ENCODE results near the gene RPN2. TPM values are rescaled to one million over a fixed set of nuclear protein-coding genes. Genes with fewer than 3 reads are reported as not detected.

RPN2 gene
- total and polyA plus RNA-seq, 12 donors = 35.7 to 403 (median 224) TPM

GRCh38 chr20:37263686-37264085 is 84.6 kb downstream of the RPN2 start:
- Histone ChIP-seq H3K27me3 (no peaks in the 10 kb centered on the region), H3K4me1 (replicated peaks in 1 of 2) (no peaks in the 10 kb centered on the region), H3K4me3 (no peak overlapping the region), H3K27ac (no peak overlapping the region), H3K36me3 (replicated peaks in 1 of 2) (no peaks in the 10 kb centered on the region), H3K9me3 (replicated peaks in 1 of 3) (no peaks in the 10 kb centered on the region)
- WGBS, 4 donors = 79 to 93% (median 87%) methylated on average over 2 to 6 of the region's 6 CpGs
- DNase-seq = no peak
- intact Hi-C loops (cut with DNase I) = no loop called here
- TF ChIP-seq POLR2A (IDR thresholded peaks at IDR 0.05) = no peak
- TF ChIP-seq CTCF (IDR thresholded peaks at IDR 0.05) = no peak

- Histone ChIP-seq H3K27me3 (no peaks in the 10 kb centered on the region), H3K27ac (no peak overlapping the region), H3K4me3 (no peak overlapping the region), H3K4me1 (replicated peaks in 1 of 2) (no peaks in the 10 kb centered on the region), H3K36me3 (replicated peaks in 1 of 2) (no peaks in the 10 kb centered on the region), H3K9me3 (replicated peaks in 1 of 3) (no peaks in the 10 kb centered on the region)
- WGBS, 4 donors = 88 to 92% (median 89%) methylated on average over 4 of the region's 4 CpGs
- intact Hi-C loops (cut with DNase I) = no loop called here
- TF ChIP-seq CTCF (IDR thresholded peaks at IDR 0.05) (no peak), POLR2A (IDR thresholded peaks at IDR 0.05) (no peak)
- DNase-seq = no peak
Measured at GRCh38 chr20:37265152-37265551, 86.0 kb downstream of the RPN2 start.

GRCh38 chr20:37266940-37267666 is 88.0 kb downstream of the RPN2 start:
- TF ChIP-seq POLR2A (IDR thresholded peaks at IDR 0.05) = no peak
- no peak for TF ChIP-seq CTCF (IDR thresholded peaks at IDR 0.05)
- Histone ChIP-seq H3K36me3 (replicated peaks in 1 of 2) (no peaks in the 10 kb centered on the region), H3K4me1 (replicated peaks in 1 of 2) (no peaks in the 10 kb centered on the region), H3K9me3 (replicated peaks in 1 of 3) (no peaks in the 10 kb centered on the region), H3K4me3 (no peak overlapping the region), H3K27ac (no peak overlapping the region), H3K27me3 (no peaks in the 10 kb centered on the region)
- DNase-seq = no peak
- 70 to 80% (median 76%) methylated on average over 9 of the region's 9 CpGs for WGBS, 4 donors
- intact Hi-C loops (cut with DNase I) = no loop called here

- no peak overlapping the region for H3K27ac ChIP-seq
- DNase-seq = no peak
- intact Hi-C loops (cut with DNase I) = loop anchor here in 1 of 2 donors (2.0 kb wide), 1 partner anchor 267 kb away; no protein-coding TSS in a partner anchor
- H3K36me3 ChIP-seq (replicated peaks in 1 of 2) = no peaks in the 10 kb centered on the region
- H3K4me1 ChIP-seq (replicated peaks in 1 of 2) = no peaks in the 10 kb centered on the region
- no peaks in the 10 kb centered on the region for H3K27me3 ChIP-seq
- WGBS, 4 donors = 64 to 76% (median 71%) methylated on average over 15 of the region's 15 CpGs
- no peak overlapping the region for H3K4me3 ChIP-seq
- TF ChIP-seq POLR2A (IDR thresholded peaks at IDR 0.05) (no peak), CTCF (IDR thresholded peaks at IDR 0.05) (no peak)
- no peaks in the 10 kb centered on the region for H3K9me3 ChIP-seq (replicated peaks in 1 of 3)
Measured at GRCh38 chr20:37267667-37268313, 88.7 kb downstream of the RPN2 start.
